ENCODE measurements around the gene WDR20.
"Not testable (repeated sequence)": the region's sequence is repeated elsewhere in the genome, so short reads cannot be mapped to it uniquely, and the experiment has no call there.

The WDR20 gene

GRCh38 chr14:102172721-102173120, 33.0 kb downstream of the WDR20 start:
- DNase-seq, result not testable (repeated sequence)

- no peak for DNase-seq
Measured at GRCh38 chr14:102177161-102177560, 37.5 kb downstream of the WDR20 start.

GRCh38 chr14:102178806-102179205, 39.1 kb downstream of the WDR20 start:
- no peak for DNase-seq

- DNase-seq, result no peak
Measured at GRCh38 chr14:102180248-102180998, 40.7 kb downstream of the WDR20 start.

GRCh38 chr14:102181187-102181586, 41.5 kb downstream of the WDR20 start:
- no peak for DNase-seq

- peak; percentile 22 for DNase-seq
Measured at GRCh38 chr14:102182190-102182589, 42.5 kb downstream of the WDR20 start.

GRCh38 chr14:102182936-102183619, 43.4 kb downstream of the WDR20 start:
- DNase-seq, result no peak

GRCh38 chr14:102183886-102184285, 44.2 kb downstream of the WDR20 start:
- DNase-seq, result no peak

- DNase-seq, result no peak
Measured at GRCh38 chr14:102184316-102185035, 44.8 kb downstream of the WDR20 start.

- DNase-seq, result no peak
Measured at GRCh38 chr14:102185360-102185759, 45.7 kb downstream of the WDR20 start.

- DNase-seq, result no peak
Measured at GRCh38 chr14:102187044-102187443, 47.3 kb downstream of the WDR20 start.

GRCh38 chr14:102187568-102188001, 47.9 kb downstream of the WDR20 start:
- DNase-seq, result no peak

GRCh38 chr14:102188187-102188586, 48.5 kb downstream of the WDR20 start:
- no peak for DNase-seq

- DNase-seq, result peak; percentile 43
Measured at GRCh38 chr14:102189874-102190273, 50.2 kb downstream of the WDR20 start.

- DNase-seq, result no peak
Measured at GRCh38 chr14:102192840-102193502, 53.3 kb downstream of the WDR20 start.

- no peak for DNase-seq
Measured at GRCh38 chr14:102194856-102195255, 55.2 kb downstream of the WDR20 start.

GRCh38 chr14:102195446-102195845, 55.7 kb downstream of the WDR20 start:
- DNase-seq, result no peak

- DNase-seq, result no peak
Measured at GRCh38 chr14:102196039-102196901, 56.6 kb downstream of the WDR20 start.

GRCh38 chr14:102196902-102197230, 57.2 kb downstream of the WDR20 start:
- DNase-seq, result no peak

- no peak for DNase-seq
Measured at GRCh38 chr14:102197317-102197853, 57.7 kb downstream of the WDR20 start.

GRCh38 chr14:102200690-102201352, 61.1 kb downstream of the WDR20 start:
- DNase-seq, result no peak

Data from hematopoietic multipotent progenitor cell treated with erythropoietin and hydrocortisone succinate and interleukin-3 and kit ligand, for 8 days (in vitro differentiated cells).